GM12873 (cell line): ENCODE measurements around the gene HES5.

Source experiments
- TF ChIP-seq, protein P1 (sequence below): IDR thresholded peaks from 2 replicates; pipeline ENCODE4 v1.5.1; 2012; ENCODE audit warnings: low read depth, mild to moderate bottlenecking, moderate library complexity, low read length, control low read depth; ENCODE audit not compliant: insufficient read depth; ENCODE audit errors: missing control alignments

Gene HES5

GRCh38 chr1:2483970-2484369, 46.1 kb downstream of the HES5 start:
- TF ChIP-seq, protein P1, sequence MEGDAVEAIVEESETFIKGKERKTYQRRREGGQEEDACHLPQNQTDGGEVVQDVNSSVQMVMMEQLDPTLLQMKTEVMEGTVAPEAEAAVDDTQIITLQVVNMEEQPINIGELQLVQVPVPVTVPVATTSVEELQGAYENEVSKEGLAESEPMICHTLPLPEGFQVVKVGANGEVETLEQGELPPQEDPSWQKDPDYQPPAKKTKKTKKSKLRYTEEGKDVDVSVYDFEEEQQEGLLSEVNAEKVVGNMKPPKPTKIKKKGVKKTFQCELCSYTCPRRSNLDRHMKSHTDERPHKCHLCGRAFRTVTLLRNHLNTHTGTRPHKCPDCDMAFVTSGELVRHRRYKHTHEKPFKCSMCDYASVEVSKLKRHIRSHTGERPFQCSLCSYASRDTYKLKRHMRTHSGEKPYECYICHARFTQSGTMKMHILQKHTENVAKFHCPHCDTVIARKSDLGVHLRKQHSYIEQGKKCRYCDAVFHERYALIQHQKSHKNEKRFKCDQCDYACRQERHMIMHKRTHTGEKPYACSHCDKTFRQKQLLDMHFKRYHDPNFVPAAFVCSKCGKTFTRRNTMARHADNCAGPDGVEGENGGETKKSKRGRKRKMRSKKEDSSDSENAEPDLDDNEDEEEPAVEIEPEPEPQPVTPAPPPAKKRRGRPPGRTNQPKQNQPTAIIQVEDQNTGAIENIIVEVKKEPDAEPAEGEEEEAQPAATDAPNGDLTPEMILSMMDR: no peak

- TF ChIP-seq, protein P1: no peak
Observed at GRCh38 chr1:2483026-2483425, 47.0 kb downstream of the HES5 start.

- TF ChIP-seq, protein P1: no peak
Observed at GRCh38 chr1:2482588-2482987, 47.5 kb downstream of the HES5 start.

DNA sequence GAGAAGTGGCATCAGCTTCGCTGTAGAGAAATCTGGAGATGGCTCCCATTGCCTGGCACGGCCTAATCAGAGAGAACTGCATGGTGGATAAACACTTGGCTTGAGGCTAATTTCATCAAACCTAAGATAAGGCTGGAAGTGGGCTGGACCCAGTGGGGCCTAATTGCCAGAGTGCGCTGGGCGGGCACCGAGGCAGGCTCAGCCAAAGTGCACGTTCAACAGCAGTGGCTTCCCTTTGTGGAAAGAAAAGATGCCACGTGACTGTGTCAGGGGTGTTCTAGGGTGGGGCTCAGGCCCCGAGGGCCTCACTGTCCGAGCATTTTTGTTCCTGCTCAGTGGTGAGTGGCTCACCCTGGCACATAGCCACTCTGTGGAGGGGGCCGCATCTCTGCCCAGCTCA, 48.2 kb downstream of the HES5 start:
- TF ChIP-seq, protein P1: no peak

DNA sequence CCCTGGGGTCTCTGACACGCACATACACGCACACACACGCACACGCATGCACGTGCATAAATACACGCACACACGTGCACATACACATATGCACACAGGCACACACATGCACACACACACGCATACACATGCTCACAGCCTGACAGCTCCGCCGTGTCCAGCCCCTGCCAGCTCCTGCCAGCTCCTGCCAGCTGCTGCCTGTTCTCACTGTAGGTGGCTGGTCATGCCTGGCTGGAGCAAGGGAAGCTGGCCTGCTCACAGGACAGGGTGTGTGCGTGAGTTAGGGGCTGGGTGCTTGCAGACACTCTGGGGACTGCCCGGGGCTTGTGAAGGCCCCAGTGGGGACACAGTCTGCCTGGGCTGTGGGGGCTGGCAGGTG, 49.1 kb downstream of the HES5 start:
- TF ChIP-seq, protein P1: no peak

GRCh38 chr1:2480236-2480985, 49.7 kb downstream of the HES5 start:
- TF ChIP-seq, protein P1: no peak

- TF ChIP-seq, protein P1: no peak
Observed at GRCh38 chr1:2479618-2480017, 50.4 kb downstream of the HES5 start.
